ENCODE measurements around the gene C16orf87.

- TF ChIP-seq, protein P1, sequence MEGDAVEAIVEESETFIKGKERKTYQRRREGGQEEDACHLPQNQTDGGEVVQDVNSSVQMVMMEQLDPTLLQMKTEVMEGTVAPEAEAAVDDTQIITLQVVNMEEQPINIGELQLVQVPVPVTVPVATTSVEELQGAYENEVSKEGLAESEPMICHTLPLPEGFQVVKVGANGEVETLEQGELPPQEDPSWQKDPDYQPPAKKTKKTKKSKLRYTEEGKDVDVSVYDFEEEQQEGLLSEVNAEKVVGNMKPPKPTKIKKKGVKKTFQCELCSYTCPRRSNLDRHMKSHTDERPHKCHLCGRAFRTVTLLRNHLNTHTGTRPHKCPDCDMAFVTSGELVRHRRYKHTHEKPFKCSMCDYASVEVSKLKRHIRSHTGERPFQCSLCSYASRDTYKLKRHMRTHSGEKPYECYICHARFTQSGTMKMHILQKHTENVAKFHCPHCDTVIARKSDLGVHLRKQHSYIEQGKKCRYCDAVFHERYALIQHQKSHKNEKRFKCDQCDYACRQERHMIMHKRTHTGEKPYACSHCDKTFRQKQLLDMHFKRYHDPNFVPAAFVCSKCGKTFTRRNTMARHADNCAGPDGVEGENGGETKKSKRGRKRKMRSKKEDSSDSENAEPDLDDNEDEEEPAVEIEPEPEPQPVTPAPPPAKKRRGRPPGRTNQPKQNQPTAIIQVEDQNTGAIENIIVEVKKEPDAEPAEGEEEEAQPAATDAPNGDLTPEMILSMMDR (conservative IDR thresholded peaks at IDR 0.05; ENCODE audit: low read depth, low read length): no peak
- no peak for TF ChIP-seq EZH2 (IDR thresholded peaks at IDR 0.05; ENCODE audit: borderline replicate concordance, low read depth, low read length, poor library complexity, severe bottlenecking)
Observed at GRCh38 chr16:46763147-46763546, 67.8 kb downstream of the C16orf87 start.

Data from A673 (cell line).